Stimulated activated CD4-positive, alpha-beta T cell treated with anti-CD3 and anti-CD28 coated beads, Interleukin-2, amount 100 ng/mL, for 4 hours (primary cell): Measurements from ENCODE around the gene TBC1D17.

Source experiments
- DNase-seq: peaks from one replicate; pipeline ENCODE4 v3.0.0-alpha.2; 2020; ENCODE audit warnings: low read depth

TBC1D17 gene

DNA sequence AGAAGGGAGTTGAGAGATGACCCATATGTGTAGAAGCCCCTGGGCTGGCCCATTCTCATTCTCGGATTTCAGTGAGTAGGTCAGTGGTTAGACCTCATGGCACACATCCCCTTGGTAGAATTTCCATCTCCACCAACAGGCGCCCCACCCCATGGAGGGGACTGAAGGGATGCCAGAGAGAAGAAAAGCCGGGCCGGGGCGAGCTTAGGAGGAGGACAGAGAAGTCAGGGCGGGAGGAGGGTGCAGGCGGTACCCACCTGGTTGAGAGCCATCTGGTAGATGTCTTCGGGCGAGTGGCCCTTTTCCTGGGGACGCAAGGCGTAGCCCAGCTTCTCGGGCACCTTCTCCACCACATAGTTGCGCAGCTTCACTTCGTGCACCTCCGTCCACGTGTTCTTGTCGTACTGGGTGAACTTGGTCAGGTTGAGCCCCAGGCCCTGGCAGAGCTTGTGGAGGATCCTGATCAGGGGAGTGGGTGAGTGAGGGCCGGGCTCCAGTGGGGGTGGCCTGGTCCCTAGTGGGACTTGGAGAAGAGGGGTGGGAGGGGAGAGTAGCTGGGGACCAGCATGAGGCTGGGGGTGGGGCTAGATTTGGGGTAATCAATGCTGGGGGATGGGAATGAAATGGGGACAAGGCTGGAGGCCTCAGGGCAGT, 16.6 kb downstream of the TBC1D17 start:
- no peak for DNase-seq

GRCh38 chr19:49894879-49895565, 17.5 kb downstream of the TBC1D17 start:
- no peak for DNase-seq

DNA sequence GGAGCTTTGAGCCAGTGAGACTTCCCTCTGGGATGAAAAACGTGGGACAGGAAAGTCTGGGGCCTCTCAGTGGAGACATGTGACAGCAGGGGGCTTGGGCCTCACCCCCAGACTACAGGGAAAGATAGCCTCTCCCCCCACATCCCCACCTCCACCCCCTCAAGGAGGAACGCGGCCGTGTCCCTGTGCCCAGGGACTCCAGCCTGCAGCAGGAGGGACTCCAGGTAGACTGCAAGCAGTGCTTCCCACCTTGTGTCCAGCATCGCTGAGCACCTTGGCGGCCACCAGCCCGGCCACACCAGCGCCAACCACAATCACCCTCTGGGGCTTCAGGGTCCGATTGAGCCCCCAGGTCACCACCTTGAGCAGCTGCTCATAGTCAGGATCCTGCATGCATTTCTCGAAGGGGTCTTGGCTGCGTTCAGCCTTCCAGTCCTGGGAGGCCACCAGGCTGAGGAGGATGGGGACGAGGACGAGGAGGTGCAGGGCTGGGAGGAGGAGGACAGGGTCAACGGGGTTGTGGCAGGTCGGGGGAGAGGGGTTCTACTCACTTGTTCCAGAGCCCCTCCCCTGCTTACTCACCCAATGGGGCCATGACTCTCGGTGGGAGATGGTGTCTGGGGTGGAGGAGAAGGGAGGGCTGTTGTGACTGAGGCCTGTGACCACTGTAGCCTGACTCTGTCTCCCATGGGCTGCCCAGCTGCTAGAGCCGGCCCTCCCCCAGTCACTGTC, 18.2 kb downstream of the TBC1D17 start:
- DNase-seq: no peak

- DNase-seq: peak; percentile 49
Measured at GRCh38 chr19:49896863-49897621, 19.5 kb downstream of the TBC1D17 start, which contains the start of gene IL4I1. TSS of gene IL4I1 (minus strand) at chr19:49896887. CDS start at chr19:49896160, 727 bp downstream.

DNA sequence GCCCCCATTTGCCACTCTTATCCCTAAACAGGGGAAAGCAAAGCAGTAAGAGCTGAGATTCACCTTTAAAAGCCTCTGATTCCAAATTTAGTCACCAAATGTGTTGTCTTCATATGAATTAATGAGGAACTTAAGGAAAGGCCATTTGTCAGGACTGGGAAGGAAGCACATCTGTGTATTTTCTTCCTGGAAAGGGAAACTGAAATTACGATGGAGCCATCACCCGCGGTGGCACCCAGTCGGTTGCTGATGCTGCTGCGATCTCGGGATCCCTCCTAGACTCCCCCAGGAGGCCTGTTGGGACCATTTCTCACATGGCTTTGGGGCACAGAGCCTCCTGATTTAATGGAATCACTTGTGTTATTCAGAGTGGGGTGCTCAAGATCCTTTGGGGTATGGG, 26.6 kb downstream of the TBC1D17 start:
- DNase-seq: no peak

DNA sequence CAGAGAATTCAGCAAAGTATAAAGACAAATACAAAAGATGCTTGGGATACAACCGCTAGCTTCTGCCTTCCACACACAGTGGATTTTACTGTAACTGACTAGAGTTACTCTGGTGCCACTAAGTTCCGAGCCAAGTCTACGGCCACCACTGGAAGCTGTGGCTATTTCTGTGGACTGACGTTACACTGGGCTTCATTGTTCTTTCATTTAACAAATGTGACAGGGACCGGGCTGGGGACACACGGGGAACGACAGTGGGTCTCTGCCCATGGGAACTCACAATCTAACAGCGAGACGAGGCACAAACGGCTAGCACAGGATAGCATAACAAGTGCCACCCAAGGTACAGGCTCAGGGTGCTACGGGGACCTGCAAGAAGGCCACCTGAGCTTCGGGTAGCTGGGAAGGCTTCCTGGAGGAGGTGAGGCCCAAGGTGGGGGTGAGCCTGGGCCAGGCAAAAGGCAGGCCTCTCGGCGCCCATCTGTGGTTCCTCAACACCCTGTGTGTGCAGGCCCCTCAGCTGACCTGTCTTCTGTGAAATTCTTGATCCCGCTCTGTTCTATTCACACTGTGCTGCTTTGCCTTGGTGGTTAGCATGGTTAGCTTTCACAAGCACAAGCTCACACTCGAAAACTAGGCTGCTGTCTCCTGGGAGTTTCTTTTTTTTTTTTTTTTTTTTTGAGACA, 29.5 kb downstream of the TBC1D17 start:
- DNase-seq: no peak

- DNase-seq: no peak
Measured at GRCh38 chr19:49907745-49908446, 30.4 kb downstream of the TBC1D17 start.

GRCh38 chr19:49908480-49909420, 31.2 kb downstream of the TBC1D17 start:
- DNase-seq: no peak

DNA sequence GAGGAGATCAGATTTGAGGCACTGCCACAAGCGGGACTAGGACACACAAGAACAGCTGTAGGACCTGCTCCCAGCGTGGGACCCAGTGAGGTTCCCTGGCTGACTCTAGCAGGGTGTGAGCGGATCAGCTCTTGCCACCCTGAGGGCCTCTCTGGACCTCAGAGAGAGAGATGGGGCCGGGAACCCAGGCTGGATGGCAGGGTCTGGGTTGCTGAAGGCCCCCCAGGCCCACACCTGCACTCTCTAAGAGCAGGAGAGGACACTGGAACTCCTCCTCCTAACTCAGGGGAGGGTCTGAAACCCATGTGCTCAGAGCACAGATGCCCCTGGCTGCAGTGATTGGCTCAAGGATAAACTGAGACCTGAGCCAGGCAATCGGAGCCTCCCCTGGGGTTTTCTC, 32.7 kb downstream of the TBC1D17 start:
- DNase-seq: no peak

DNA sequence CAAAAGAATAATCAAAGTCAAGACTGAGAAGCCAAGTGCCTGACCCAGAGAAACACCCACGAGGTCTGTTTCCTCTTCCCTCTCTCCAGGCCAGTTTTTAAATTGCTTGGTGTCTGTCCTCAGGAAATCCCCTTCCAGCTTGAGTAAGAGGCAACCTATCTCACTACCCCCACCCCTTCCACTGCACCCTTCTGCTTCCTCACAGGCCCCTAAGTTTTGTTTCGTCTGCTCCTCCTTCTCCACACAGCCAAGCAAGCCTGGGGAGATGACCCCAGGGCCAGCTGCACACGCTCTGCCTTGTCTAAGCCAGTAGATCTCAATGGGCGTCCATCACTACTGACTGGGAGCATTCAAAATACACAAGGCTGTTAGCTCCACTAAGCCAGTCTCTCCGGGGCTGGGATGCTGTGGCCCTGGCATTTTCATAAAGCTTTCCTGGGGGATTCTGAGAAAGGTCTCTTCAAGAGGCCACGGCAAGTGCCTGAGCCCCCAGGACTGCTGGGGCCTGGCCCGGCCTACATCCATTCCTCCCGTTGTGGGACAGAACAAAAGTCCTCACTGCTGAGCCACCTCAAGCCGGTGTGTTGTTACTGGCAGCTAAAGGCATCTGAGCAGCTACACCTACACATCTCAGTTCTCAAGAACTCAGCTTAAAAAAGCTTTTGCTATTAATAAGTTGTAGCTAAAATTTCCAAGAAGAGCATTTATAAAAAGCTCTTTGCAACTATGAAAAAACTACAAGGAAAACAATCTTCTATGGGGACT, 34.1 kb downstream of the TBC1D17 start:
- no peak for DNase-seq

GRCh38 chr19:49912965-49913685, 35.6 kb downstream of the TBC1D17 start:
- DNase-seq: no peak

- no peak for DNase-seq
Measured at GRCh38 chr19:49913720-49914119, 36.2 kb downstream of the TBC1D17 start.

GRCh38 chr19:49915271-49915670, 37.8 kb downstream of the TBC1D17 start:
- DNase-seq: no peak

DNA sequence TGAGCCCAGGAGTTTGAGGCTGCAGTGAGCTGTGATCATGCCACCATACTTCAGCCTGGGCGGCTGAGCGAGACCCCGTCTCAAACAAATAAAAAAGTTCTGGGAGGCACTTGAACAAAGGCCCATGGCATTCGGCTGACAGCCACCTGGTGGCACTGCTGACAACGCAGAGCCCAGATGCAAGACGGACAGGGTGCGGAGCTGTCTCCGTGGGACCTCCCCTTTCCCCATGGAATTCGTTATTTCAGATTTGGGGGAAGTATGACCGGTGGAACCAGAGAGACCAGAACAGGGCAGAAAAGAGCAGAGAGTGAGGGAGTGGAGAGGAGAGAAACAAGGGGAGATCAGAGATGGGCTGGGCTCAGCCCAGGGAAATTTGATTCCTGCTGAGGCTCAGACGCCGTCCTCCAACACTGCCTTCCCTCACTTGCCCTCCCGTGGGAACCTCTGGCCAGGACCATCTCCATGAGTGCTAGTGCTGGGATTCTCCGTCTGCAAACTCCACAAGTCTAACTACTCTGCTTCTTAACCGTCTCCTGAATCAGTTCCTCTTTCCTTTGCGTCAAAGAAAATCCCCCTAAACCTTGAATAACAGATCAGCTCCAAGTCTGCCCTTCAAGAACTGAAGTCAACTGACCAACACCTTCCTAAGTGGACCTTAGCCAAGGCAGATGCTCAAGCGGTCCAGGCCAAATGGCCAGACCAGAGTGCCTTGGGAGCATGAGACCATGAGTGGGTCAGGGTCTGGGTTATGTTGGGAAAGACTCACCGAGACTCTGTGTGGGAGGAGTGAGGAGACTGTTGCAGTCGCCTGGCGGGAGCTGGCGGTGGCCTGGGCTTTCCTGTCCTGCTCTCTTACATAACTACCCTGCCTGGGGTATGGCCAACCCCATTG, 39.6 kb downstream of the TBC1D17 start:
- no peak for DNase-seq

GRCh38 chr19:49918089-49918488, 40.6 kb downstream of the TBC1D17 start:
- DNase-seq: no peak

- no peak for DNase-seq
Measured at GRCh38 chr19:49920624-49921363, 43.3 kb downstream of the TBC1D17 start.
